NB4 (cell line): ENCODE data around the gene CBX5.

Source experiments
- MAX ChIP-seq: IDR thresholded peaks from 2 replicates; pipeline ENCODE4 v1.6.1; 2011; ENCODE audit warnings: low read depth, low read length
- TF ChIP-seq, protein P1 (sequence below): IDR thresholded peaks from one replicate; pipeline ENCODE4 v1.5.1; 2012; ENCODE audit warnings: low read depth, low read length

- TF ChIP-seq, protein P1, sequence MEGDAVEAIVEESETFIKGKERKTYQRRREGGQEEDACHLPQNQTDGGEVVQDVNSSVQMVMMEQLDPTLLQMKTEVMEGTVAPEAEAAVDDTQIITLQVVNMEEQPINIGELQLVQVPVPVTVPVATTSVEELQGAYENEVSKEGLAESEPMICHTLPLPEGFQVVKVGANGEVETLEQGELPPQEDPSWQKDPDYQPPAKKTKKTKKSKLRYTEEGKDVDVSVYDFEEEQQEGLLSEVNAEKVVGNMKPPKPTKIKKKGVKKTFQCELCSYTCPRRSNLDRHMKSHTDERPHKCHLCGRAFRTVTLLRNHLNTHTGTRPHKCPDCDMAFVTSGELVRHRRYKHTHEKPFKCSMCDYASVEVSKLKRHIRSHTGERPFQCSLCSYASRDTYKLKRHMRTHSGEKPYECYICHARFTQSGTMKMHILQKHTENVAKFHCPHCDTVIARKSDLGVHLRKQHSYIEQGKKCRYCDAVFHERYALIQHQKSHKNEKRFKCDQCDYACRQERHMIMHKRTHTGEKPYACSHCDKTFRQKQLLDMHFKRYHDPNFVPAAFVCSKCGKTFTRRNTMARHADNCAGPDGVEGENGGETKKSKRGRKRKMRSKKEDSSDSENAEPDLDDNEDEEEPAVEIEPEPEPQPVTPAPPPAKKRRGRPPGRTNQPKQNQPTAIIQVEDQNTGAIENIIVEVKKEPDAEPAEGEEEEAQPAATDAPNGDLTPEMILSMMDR, result no peak
- TF ChIP-seq MAX, result peak; percentile 91
These were observed 742 bp upstream of the CBX5 start, which contains the start of gene HNRNPA1 for GRCh38 chr12:54280468-54281260.
